ACC112 (cell line): Measurements from ENCODE around the gene MS4A18.

Experiments used
- H2AFZ ChIP-seq: fragments of 200-600 bp; sonication (generic); one replicate; pipeline ENCODE4 v1.6.0; 2017; ENCODE audit warnings: antibody characterized with exemption, low read length; ENCODE audit not compliant: unreplicated experiment
- H3K27ac ChIP-seq: fragments of 200-600 bp; sonication (generic); 2 replicates; pipeline ENCODE4 v1.5.1; 2014; ENCODE audit warnings: low read depth, mild to moderate bottlenecking, antibody characterized with exemption, low read length, moderate library complexity
- H3K27me3 ChIP-seq: fragments of 200-600 bp; sonication (generic); 2 replicates; pipeline ENCODE4 v1.6.1; 2014; ENCODE audit warnings: mild to moderate bottlenecking, antibody characterized with exemption, low read length, moderate library complexity, mixed read lengths; ENCODE audit not compliant: insufficient read depth
- H3K36me3 ChIP-seq: fragments of 200-600 bp; sonication (generic); 2 replicates; pipeline ENCODE4 v1.6.1; 2016; ENCODE audit warnings: mild to moderate bottlenecking, antibody characterized with exemption, low read length, moderate library complexity, mixed read lengths; ENCODE audit not compliant: insufficient read depth
- H3K4me1 ChIP-seq: fragments of 200-600 bp; sonication (generic); one replicate; pipeline ENCODE4 v1.6.1; 2016; ENCODE audit warnings: low read length, mixed read lengths; ENCODE audit not compliant: insufficient read depth, unreplicated experiment, control insufficient read depth
- H3K4me3 ChIP-seq: fragments of 200-600 bp; sonication (generic); 2 replicates; pipeline ENCODE4 v1.5.1; 2014; ENCODE audit warnings: mild to moderate bottlenecking, low read depth, low read length
- H3K79me2 ChIP-seq: fragments of 200-600 bp; sonication (generic); one replicate; pipeline ENCODE4 v1.6.0; 2016; ENCODE audit warnings: low read length; ENCODE audit not compliant: control insufficient read depth, unreplicated experiment, insufficient read depth

MS4A18 gene

GRCh38 chr11:60776167-60776566 is 51.6 kb downstream of the MS4A18 start:
- Histone ChIP-seq H3K4me3 (no peak overlapping the region), H3K4me1 (peaks cover 17% of the 10 kb centered on the region)

GRCh38 chr11:60777106-60777505 is 52.6 kb downstream of the MS4A18 start:
- H3K36me3 ChIP-seq = no peaks in the 10 kb centered on the region
- H3K79me2 ChIP-seq = no peaks in the 10 kb centered on the region
- H2AFZ ChIP-seq = peak overlapping the region; percentile 18
- H3K4me1 ChIP-seq = peaks cover 17% of the 10 kb centered on the region
- H3K27me3 ChIP-seq = peaks cover 12% of the 10 kb centered on the region; the same call in 1 of the 2 replicates
- peak overlapping the region; percentile 64 for H3K27ac ChIP-seq
- no peak overlapping the region for H3K4me3 ChIP-seq

More at GRCh38 chr11:60776167-60776566, 51.6 kb downstream of the MS4A18 start:
- H2AFZ ChIP-seq = no peak overlapping the region
- peaks cover 4% of the 10 kb centered on the region; the same call in 1 of the 2 replicates for H3K27me3 ChIP-seq
- no peaks in the 10 kb centered on the region for H3K36me3 ChIP-seq
- H3K79me2 ChIP-seq = no peaks in the 10 kb centered on the region
- no peak overlapping the region; the same call in 1 of the 2 replicates for H3K27ac ChIP-seq

GRCh38 chr11:60777572-60777971 is 53.1 kb downstream of the MS4A18 start:
- no peaks in the 10 kb centered on the region for H3K79me2 ChIP-seq
- H3K4me1 ChIP-seq = peaks cover 17% of the 10 kb centered on the region
- H3K27me3 ChIP-seq = peaks cover 12% of the 10 kb centered on the region; the same call in 1 of the 2 replicates
- peak overlapping the region; percentile 29 for H2AFZ ChIP-seq
- peak overlapping the region; percentile 64 for H3K27ac ChIP-seq
- H3K4me3 ChIP-seq = no peak overlapping the region
- no peaks in the 10 kb centered on the region for H3K36me3 ChIP-seq

GRCh38 chr11:60780065-60780464 is 55.5 kb downstream of the MS4A18 start:
- H3K79me2 ChIP-seq = no peaks in the 10 kb centered on the region

GRCh38 chr11:60780774-60781173 is 56.3 kb downstream of the MS4A18 start:
- H3K27ac ChIP-seq = no peak overlapping the region
- peaks cover 16% of the 10 kb centered on the region for H3K4me1 ChIP-seq
- H3K36me3 ChIP-seq = no peaks in the 10 kb centered on the region
- no peaks in the 10 kb centered on the region for H3K79me2 ChIP-seq
- no peak overlapping the region for H2AFZ ChIP-seq
- no peak overlapping the region for H3K4me3 ChIP-seq
- H3K27me3 ChIP-seq = peaks cover 12% of the 10 kb centered on the region; the same call in 1 of the 2 replicates

More at GRCh38 chr11:60780065-60780464, 55.5 kb downstream of the MS4A18 start:
- Histone ChIP-seq H3K27ac (no peak overlapping the region), H3K36me3 (no peaks in the 10 kb centered on the region), H2AFZ (no peak overlapping the region), H3K27me3 (peaks cover 12% of the 10 kb centered on the region; the same call in 1 of the 2 replicates), H3K4me1 (peaks cover 17% of the 10 kb centered on the region), H3K4me3 (no peak overlapping the region)

- H3K27me3 ChIP-seq = peaks cover 12% of the 10 kb centered on the region; the same call in 1 of the 2 replicates
- no peaks in the 10 kb centered on the region for H3K79me2 ChIP-seq
- H3K4me3 ChIP-seq = no peak overlapping the region
- H3K4me1 ChIP-seq = peaks cover 22% of the 10 kb centered on the region
- no peak overlapping the region for H3K27ac ChIP-seq
- H3K36me3 ChIP-seq = no peaks in the 10 kb centered on the region
- H2AFZ ChIP-seq = no peak overlapping the region
These were observed 56.9 kb downstream of the MS4A18 start for GRCh38 chr11:60781286-60781980.

- H3K4me3 ChIP-seq = no peak overlapping the region
- no peak overlapping the region for H3K27ac ChIP-seq
- no peaks in the 10 kb centered on the region for H3K79me2 ChIP-seq
- H3K4me1 ChIP-seq = peaks cover 24% of the 10 kb centered on the region
- peaks cover 12% of the 10 kb centered on the region; the same call in 1 of the 2 replicates for H3K27me3 ChIP-seq
- no peak overlapping the region for H2AFZ ChIP-seq
- no peaks in the 10 kb centered on the region for H3K36me3 ChIP-seq
These were observed 57.4 kb downstream of the MS4A18 start for GRCh38 chr11:60781981-60782316.

GRCh38 chr11:60782393-60783140 is 58.0 kb downstream of the MS4A18 start:
- Histone ChIP-seq H2AFZ (no peak overlapping the region), H3K79me2 (no peaks in the 10 kb centered on the region), H3K27ac (no peak overlapping the region), H3K4me3 (no peak overlapping the region), H3K36me3 (no peaks in the 10 kb centered on the region), H3K4me1 (peaks cover 24% of the 10 kb centered on the region), H3K27me3 (peaks cover 12% of the 10 kb centered on the region; the same call in 1 of the 2 replicates)

- no peak overlapping the region for H2AFZ ChIP-seq
- peaks cover 21% of the 10 kb centered on the region for H3K4me1 ChIP-seq
- H3K27ac ChIP-seq = no peak overlapping the region
- H3K4me3 ChIP-seq = no peak overlapping the region
- no peaks in the 10 kb centered on the region for H3K36me3 ChIP-seq
- peaks cover 12% of the 10 kb centered on the region; the same call in 1 of the 2 replicates for H3K27me3 ChIP-seq
- H3K79me2 ChIP-seq = no peaks in the 10 kb centered on the region
These were observed 58.6 kb downstream of the MS4A18 start for GRCh38 chr11:60783141-60783484.

GRCh38 chr11:60783911-60784310 is 59.4 kb downstream of the MS4A18 start:
- no peak overlapping the region for H3K27ac ChIP-seq
- no peaks in the 10 kb centered on the region for H3K79me2 ChIP-seq
- H3K4me1 ChIP-seq = peaks cover 21% of the 10 kb centered on the region
- peaks cover 12% of the 10 kb centered on the region; the same call in 1 of the 2 replicates for H3K27me3 ChIP-seq
- no peaks in the 10 kb centered on the region for H3K36me3 ChIP-seq
- no peak overlapping the region for H3K4me3 ChIP-seq
- H2AFZ ChIP-seq = no peak overlapping the region
